Gastroesophageal sphincter (tissue), 3 donors: ENCODE measurements around the gene TRIM7.

Experiments used
- CTCF ChIP-seq, 4 experiments: fragments of 200-600 bp in 2 of 4; fragments of 450-650 bp in 2 of 4; sonication (generic) in 1 of 4; IDR thresholded peaks; one replicate each; pipeline ENCODE4 v1.5.1; 2017 to 2019; ENCODE audit warnings: antibody characterized with exemption in 4 of 4, mild to moderate bottlenecking in 2 of 4, moderate library complexity in 2 of 4
- EP300 ChIP-seq: sonication (generic); formaldehyde crosslinking; IDR thresholded peaks from one replicate; pipeline ENCODE4 v1.6.1; 2017; ENCODE audit warnings: antibody characterized with exemption, mild to moderate bottlenecking
- POLR2A ChIP-seq, 2 donors: fragments of 450-650 bp; IDR thresholded peaks; one replicate each; pipeline ENCODE4 v1.6.1; 2017; ENCODE audit warnings: antibody characterized with exemption in 2 of 2, mild to moderate bottlenecking in 2 of 2, moderate library complexity in 1 of 2

- TF ChIP-seq CTCF (IDR thresholded peaks at IDR 0.05) (no peak), POLR2A (IDR thresholded peaks at IDR 0.05) (no peak), EP300 (no peak)
These were observed 7.9 kb upstream of the TRIM7 start for GRCh38 chr5:181212934-181213333.
